Lung microvascular endothelial cell (primary cell): Measurements from ENCODE around the gene PPP1R18. TPM values are rescaled to one million over a fixed set of nuclear protein-coding genes. Genes with fewer than 3 reads are reported as not detected.

Source experiments
- total RNA-seq: library from RNA; depleted of rRNA; stranded (reverse); fragments of >200 nt; gene quantifications from 2 replicates; pipeline ENCODE4 v1.2.1, GENCODE V29; 2014

Gene PPP1R18
- total RNA-seq, 1 donor from 2014 or later, result 31.5 TPM

Other genes with a start within 250 kb of the PPP1R18 start
- 440 and 959 TPM in 2 replicates for gene HLA-E, start 197.1 kb downstream of the PPP1R18 start, total RNA-seq
- gene GNL1, start 130.2 kb downstream of the PPP1R18 start, total RNA-seq, result 31.8 and 41.1 TPM in 2 replicates
- gene PRR3, start 129.3 kb downstream of the PPP1R18 start, total RNA-seq, result 2.0 and 2.2 TPM in 2 replicates
- gene ABCF1, start 115.2 kb downstream of the PPP1R18 start, total RNA-seq, result 24.6 and 41.9 TPM in 2 replicates
- gene PPP1R10, start 69.4 kb downstream of the PPP1R18 start, total RNA-seq, result 7.0 and 12.5 TPM in 2 replicates
- 38.1 and 55.8 TPM in 2 replicates for gene MRPS18B, start 68.8 kb downstream of the PPP1R18 start, total RNA-seq
- gene ATAT1, start 59.8 kb downstream of the PPP1R18 start, total RNA-seq, result 2.2 and 5.0 TPM in 2 replicates
- gene C6orf136, start 39.5 kb downstream of the PPP1R18 start, total RNA-seq, result 3.1 and 5.6 TPM in 2 replicates
- gene DHX16, start 13.6 kb downstream of the PPP1R18 start, total RNA-seq, result 25.1 and 32.5 TPM in 2 replicates
- gene NRM, start 4.3 kb upstream of the PPP1R18 start, total RNA-seq, result 1.6 and 2.2 TPM in 2 replicates
- 3.0 and 4.1 TPM in 2 replicates for gene MDC1, start 30.6 kb upstream of the PPP1R18 start, total RNA-seq
- gene TUBB, start 33.7 kb upstream of the PPP1R18 start, total RNA-seq, result 267 and 311 TPM in 2 replicates
- 48.8 and 56.2 TPM in 2 replicates for gene FLOT1, start 56.0 kb upstream of the PPP1R18 start, total RNA-seq
- 72.6 and 148 TPM in 2 replicates for gene IER3, start 57.9 kb upstream of the PPP1R18 start, total RNA-seq
- 4.8 and 6.3 TPM in 2 replicates for gene DDR1, start 197.9 kb upstream of the PPP1R18 start, total RNA-seq
- 8.3 and 12.9 TPM in 2 replicates for gene GTF2H4, start 221.6 kb upstream of the PPP1R18 start, total RNA-seq
- 13.9 and 15.5 TPM in 2 replicates for gene VARS2, start 227.6 kb upstream of the PPP1R18 start, total RNA-seq
- not detected in 2 replicates for gene SFTA2, start 245.5 kb upstream of the PPP1R18 start, total RNA-seq